Naive B cell (primary cell): ENCODE results near the gene EDC3. TPM values are rescaled to one million over a fixed set of nuclear protein-coding genes. Genes with fewer than 3 reads are reported as not detected.

Source experiments
- ATAC-seq, 2 donors: fragments of 150-1000 bp; cut with Tn5 transposase; 2 replicates each; pipeline ENCODE4 v1.10.0; 2021; ENCODE audit warnings: low read depth in 2 of 2, mild to moderate bottlenecking in 2 of 2, moderate library complexity in 2 of 2
- DNase-seq: peaks from one replicate; pipeline ENCODE4 v3.0.0; 2022
- H3K27ac Mint-ChIP-seq, 6 donors: one replicate each; pipeline ENCODE4 v1.8.0; 2020 to 2022; ENCODE audit warnings: mild to moderate bottlenecking in 6 of 6, mixed read lengths in 6 of 6, moderate library complexity in 5 of 6, inconsistent platforms in 2 of 6
- H3K27me3 Mint-ChIP-seq, 3 donors: one replicate each; pipeline ENCODE4 v1.8.0; 2021 to 2022; ENCODE audit warnings: mixed read lengths in 3 of 3, mild to moderate bottlenecking in 1 of 3
- H3K36me3 Mint-ChIP-seq, 2 donors: one replicate each; pipeline ENCODE4 v1.8.0; 2020 to 2022; ENCODE audit warnings: mixed read lengths in 2 of 2, inconsistent platforms in 1 of 2, mild to moderate bottlenecking in 1 of 2
- H3K4me1 Mint-ChIP-seq, 3 donors: one replicate each; pipeline ENCODE4 v1.8.0; 2020 to 2022; ENCODE audit warnings: mixed read lengths in 3 of 3, inconsistent platforms in 1 of 3, mild to moderate bottlenecking in 1 of 3, moderate library complexity in 1 of 3
- H3K4me3 Mint-ChIP-seq, 8 donors: one replicate each; pipeline ENCODE4 v1.8.0; 2020 to 2022; ENCODE audit warnings: mild to moderate bottlenecking in 8 of 8, mixed read lengths in 8 of 8, moderate library complexity in 8 of 8, inconsistent platforms in 2 of 8
- H3K9me3 Mint-ChIP-seq, 7 donors: one replicate each; pipeline ENCODE4 v1.8.0; 2020 to 2022; ENCODE audit warnings: mixed read lengths in 7 of 7, mild to moderate bottlenecking in 5 of 7, inconsistent platforms in 2 of 7, moderate library complexity in 1 of 7
- polyA plus RNA-seq, 6 donors: library from polyadenylated mRNA; unstranded; fragments of 300-500 nt; fragmentation: Illumina TruSeq; gene quantifications; one replicate each; pipeline ENCODE4 v1.2.3, GENCODE V29; 2021; ENCODE audit warnings: low read depth in 6 of 6

EDC3 gene
- polyA plus RNA-seq, 6 donors from 2014 or later: 14.4 to 30.1 (median 24.1) TPM

DNA sequence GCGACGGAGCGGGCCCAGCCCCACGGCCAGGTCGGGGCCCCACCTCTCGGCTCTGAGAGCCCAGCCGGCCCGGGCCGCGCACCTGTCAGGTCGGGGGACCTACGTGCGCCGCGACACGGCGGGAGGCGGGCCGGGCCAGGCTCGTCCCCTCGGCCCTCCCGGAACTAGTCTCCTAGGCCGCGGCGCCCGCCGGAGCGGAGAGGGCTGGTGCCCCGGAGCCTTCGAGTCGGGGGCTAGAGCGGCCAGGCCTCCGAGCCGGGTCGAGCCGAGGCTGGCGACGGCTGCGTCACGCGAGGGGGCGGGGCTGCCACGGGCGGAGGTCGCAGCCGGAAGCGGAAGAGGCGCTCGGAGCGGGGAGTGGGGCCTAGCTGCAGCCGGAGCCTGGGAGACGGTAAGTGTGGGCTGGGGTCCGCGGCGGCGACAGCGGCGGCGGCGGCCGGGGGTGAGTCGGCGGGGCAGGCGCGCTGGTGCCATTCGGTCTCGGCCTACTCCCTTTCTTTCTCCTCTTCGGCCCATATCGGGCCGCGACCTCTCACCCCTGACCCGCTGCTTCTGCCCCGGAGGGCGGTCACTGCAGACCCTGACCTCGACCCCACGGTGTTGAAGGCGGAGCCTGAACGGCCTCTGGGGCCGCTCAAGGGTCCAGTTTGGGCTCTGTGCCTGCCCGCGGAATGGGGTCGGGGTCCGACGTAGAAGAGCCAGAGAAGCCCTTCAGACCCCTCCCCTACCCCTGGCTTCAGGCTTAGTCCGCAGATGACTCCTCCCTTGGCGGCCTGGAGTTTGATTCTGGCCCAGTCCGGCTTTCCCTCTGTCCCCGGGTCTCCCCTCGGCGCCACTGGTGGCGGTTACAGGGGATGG is 80.1 kb downstream of the EDC3 start, which contains the start of gene CLK3:
Gene CLK3 (plus strand): TSS at position 329 of the 858 bp plus-strand sequence. CDS start 3,361 bp downstream, outside the sequence.
- H3K4me3 Mint-ChIP-seq: peak within 1 kb of the TSS; percentile 87 to 99 (median 94)
- peaks cover 0 to 2% of the 10 kb centered on the region in 2 donors for H3K36me3 Mint-ChIP-seq
- peak; percentile 75 to 79 for ATAC-seq
- H3K4me1 Mint-ChIP-seq: peaks cover 24 to 56% (median 56%) of the 10 kb centered on the region in 3 donors
- DNase-seq: peak; percentile 98
- H3K27ac Mint-ChIP-seq: peak within 1 kb of the TSS; percentile 96 to 99 (median 98)
- H3K27me3 Mint-ChIP-seq: no peaks in the 10 kb centered on the region
- no peaks in the 10 kb centered on the region for H3K9me3 Mint-ChIP-seq

DNA sequence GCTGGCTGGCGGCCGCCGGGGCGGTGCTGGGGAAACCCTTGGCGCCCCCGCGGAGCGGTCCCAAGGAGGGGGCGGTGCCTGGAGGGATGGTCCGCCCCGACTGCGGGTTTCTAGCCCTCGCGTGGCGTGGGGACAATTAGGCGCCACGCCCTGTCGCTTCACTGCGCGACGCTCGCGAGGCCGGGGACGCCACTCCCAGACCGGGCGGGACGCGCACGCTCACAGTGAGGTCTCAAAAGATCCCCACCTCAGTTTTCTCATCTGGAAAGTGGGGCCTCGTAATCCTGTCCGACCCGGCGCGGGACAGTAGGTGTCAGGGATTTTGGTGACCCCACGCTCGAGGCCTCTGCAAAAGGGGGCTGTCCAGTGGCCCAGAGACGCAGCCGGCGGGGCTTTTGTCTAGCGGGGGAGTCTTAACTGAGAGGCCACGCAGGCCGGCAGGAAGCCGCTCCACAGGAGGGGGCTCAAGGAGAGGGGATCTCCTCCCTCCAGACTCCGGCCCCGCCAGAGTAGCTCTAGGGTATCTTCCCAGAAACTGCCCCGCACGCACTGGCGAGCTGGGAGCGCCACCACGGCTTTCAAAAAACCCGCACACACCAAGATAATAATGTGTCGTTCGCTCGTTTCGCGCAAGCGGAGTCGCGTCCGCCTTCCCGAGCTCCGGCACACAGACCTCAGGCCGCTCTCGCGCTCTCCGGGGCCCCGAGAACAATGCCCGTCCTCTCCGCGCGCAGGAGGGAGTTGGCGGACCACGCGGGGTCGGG is 80.9 kb downstream of the EDC3 start:
- no peaks in the 10 kb centered on the region for H3K36me3 Mint-ChIP-seq
- ATAC-seq: peak; percentile 63 to 68

DNA sequence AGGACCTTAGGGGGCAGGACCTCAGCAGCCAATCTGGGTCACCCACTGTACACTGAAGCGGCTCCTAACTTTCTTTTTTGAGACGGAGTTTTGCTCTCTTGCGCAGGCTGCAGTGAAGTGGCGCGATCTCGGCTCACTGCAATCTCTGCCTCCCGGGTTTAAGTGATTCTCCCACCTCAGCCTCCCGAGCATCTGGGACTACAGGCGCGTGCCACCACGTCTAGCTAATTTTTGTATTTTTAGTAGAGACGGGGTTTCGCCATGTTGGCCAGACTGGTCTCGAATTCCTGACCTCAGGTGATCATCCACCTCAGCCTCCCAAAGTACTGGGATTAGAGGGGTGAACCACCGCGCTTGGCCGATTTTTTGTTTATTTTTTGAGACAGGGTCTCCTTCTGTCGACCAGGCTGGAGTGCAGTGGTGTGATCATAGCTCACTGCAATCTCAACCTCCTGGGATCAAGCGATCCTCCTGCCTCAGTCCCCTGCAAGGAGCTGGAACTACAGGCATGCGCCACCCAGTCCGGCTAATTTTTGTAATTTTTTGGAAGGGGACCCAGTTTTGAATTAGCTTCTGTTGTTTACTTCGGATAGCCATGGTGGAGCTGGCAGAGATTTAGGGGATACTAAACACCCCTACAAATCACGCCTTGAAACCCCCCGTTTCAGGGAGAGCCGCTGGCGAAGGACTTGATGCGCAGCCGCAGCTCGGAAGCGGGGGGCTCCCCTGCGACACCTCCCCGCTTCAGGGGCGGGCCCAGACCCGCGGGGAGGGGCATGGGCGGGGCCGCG is 81.7 kb downstream of the EDC3 start:
- no peak for DNase-seq
- H3K4me3 Mint-ChIP-seq: peak overlapping the region; percentile 79 to 99 (median 91)
- no peaks in the 10 kb centered on the region for H3K36me3 Mint-ChIP-seq
- H3K27ac Mint-ChIP-seq: peak overlapping the region; percentile 16 to 98 (median 85)
- peaks cover 19 to 42% (median 40%) of the 10 kb centered on the region in 3 donors for H3K4me1 Mint-ChIP-seq
- H3K9me3 Mint-ChIP-seq: no peaks in the 10 kb centered on the region
- no peaks in the 10 kb centered on the region for H3K27me3 Mint-ChIP-seq
- no peak for ATAC-seq

More for the DNA sequence above, 80.9 kb downstream of the EDC3 start:
- Mint-ChIP-seq H3K4me1 (peaks cover 24 to 48% (median 48%) of the 10 kb centered on the region in 3 donors), H3K27ac (peak overlapping the region; percentile 96 to 99 (median 98)), H3K4me3 (peak overlapping the region; percentile 87 to 99 (median 94)), H3K9me3 (no peaks in the 10 kb centered on the region), H3K27me3 (no peaks in the 10 kb centered on the region)
- peak; percentile 95 for DNase-seq

DNA sequence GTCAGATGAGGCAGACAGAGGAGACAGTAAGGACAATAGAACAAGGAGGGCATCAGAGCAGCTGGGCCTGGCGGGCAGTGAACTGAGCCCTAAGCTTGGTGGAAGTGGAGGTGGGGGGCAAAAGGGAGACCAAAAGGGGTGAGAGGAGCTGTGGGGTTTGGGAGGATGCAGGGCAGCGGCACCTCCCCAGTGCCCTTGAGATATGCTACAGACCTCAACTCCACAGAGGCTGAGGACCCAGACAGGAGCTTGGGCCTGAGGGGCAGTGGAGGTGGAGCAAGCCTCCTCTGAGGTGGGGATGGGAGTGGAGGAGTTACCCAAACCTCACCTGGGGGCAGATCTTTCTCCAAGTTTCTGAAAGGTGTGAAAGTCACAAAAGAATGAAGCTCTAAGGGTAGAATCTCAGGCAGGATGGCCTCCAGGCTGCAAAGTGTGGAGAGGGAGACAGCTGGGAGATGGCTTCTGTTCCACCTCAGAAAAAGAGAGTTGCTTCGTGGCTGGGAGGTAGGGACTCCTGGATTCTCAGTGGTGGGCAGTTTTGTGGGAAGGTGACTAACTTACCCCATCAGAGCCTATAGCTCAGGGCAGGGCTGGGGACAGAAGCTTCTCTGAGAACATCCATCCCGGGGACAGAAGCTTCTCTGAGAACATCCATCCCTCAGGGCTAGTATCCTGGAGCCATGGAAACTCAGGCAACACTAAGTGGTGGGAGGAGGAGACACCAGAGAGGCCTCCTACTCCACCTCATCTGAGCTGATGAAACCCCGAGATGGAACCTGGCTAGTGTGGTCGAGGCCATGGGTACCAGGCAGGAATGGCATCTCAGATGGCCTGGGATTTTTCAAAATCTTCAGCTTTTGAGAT is 82.5 kb downstream of the EDC3 start:
- no peaks in the 10 kb centered on the region for H3K36me3 Mint-ChIP-seq
- H3K4me3 Mint-ChIP-seq: peak overlapping the region; percentile 30 to 99 (median 78)
- no peaks in the 10 kb centered on the region for H3K9me3 Mint-ChIP-seq
- no peak for DNase-seq
- H3K4me1 Mint-ChIP-seq: peaks cover 16 to 36% (median 33%) of the 10 kb centered on the region in 3 donors
- no peak for ATAC-seq
- H3K27ac Mint-ChIP-seq: peak overlapping the region; percentile 36 to 80 (median 64)
- no peaks in the 10 kb centered on the region for H3K27me3 Mint-ChIP-seq

DNA sequence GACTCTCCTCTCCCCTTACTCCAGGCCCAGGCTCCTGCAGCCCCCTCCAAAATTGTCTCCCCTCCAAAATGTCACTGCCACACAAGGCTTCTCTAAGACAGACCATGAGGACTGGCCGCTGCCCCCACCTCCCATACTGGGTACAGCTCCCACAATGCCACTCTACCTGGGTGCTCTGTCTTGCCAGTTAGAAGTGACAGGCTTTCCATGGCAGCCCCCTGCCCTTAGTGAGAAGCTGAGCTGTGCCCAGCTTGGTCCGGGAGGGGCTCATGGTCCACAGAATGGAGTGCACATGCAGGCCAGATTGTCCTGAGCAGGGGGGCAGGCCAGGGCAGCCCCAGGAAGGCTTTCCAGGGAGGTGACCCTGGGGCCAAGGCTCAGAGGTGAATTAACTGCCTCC is 83.1 kb downstream of the EDC3 start:
- DNase-seq (no peak), ATAC-seq (no peak)
- H3K27ac Mint-ChIP-seq: peak overlapping the region in 2 of 6 donors; percentile 61 to 93
- H3K9me3 Mint-ChIP-seq: no peaks in the 10 kb centered on the region
- H3K4me1 Mint-ChIP-seq: peaks cover 10 to 29% (median 26%) of the 10 kb centered on the region in 3 donors
- no peaks in the 10 kb centered on the region for H3K27me3 Mint-ChIP-seq
- no peaks in the 10 kb centered on the region for H3K36me3 Mint-ChIP-seq
- peak overlapping the region in 7 of 8 donors; percentile 16 to 99 (median 57) for H3K4me3 Mint-ChIP-seq

DNA sequence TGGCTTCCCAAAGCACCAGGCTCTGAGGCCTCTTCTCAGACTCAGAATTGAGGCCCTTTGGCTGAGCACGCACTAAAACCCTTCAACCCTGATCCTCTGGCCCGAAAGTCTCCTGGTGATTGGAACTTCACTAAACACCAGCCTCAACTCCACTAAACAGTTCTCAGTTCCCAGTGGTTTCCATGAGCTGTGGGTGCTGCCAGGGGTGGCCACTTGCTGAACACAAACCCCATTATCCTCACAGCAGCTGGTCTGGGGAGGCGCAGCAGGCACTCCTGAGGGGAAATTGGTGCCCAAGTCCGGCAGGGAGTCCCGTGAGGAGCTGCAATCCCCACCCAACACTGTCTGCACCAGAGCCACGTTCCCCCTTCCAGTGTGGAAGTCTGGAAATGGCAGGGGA is 84.0 kb downstream of the EDC3 start:
- no peak overlapping the region for H3K27ac Mint-ChIP-seq
- peaks cover 1 to 21% (median 18%) of the 10 kb centered on the region in 3 donors for H3K4me1 Mint-ChIP-seq
- H3K27me3 Mint-ChIP-seq: no peaks in the 10 kb centered on the region
- DNase-seq (no peak), ATAC-seq (no peak)
- no peaks in the 10 kb centered on the region for H3K36me3 Mint-ChIP-seq
- no peak overlapping the region for H3K4me3 Mint-ChIP-seq
- H3K9me3 Mint-ChIP-seq: no peaks in the 10 kb centered on the region

DNA sequence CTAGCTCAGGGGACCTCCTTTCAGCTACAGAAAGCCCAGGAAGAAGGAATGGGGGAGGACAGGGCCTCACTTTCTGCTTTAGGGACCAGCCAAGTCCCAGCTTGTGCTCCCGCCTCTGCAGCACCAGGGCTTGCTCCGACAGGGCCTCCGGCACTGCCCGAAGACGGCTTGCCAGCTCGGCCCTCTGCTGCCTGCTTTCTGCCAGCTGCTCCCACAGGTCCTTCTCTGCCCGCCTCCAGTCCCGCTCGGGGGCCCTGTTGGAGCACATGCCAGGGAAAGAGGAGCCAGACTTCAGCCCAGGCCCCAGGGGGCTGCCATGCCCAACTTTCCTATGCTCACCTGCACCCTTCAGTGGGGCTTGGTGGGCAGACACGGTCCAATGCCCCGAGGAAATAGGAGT is 84.5 kb downstream of the EDC3 start:
- no peak overlapping the region for H3K27ac Mint-ChIP-seq
- ATAC-seq (no peak), DNase-seq (no peak)
- no peaks in the 10 kb centered on the region for H3K36me3 Mint-ChIP-seq
- H3K27me3 Mint-ChIP-seq: no peaks in the 10 kb centered on the region
- H3K9me3 Mint-ChIP-seq: no peaks in the 10 kb centered on the region
- H3K4me3 Mint-ChIP-seq: peak overlapping the region in 1 of 8 donors; percentile 15
- peaks cover 0 to 16% (median 13%) of the 10 kb centered on the region in 3 donors for H3K4me1 Mint-ChIP-seq

DNA sequence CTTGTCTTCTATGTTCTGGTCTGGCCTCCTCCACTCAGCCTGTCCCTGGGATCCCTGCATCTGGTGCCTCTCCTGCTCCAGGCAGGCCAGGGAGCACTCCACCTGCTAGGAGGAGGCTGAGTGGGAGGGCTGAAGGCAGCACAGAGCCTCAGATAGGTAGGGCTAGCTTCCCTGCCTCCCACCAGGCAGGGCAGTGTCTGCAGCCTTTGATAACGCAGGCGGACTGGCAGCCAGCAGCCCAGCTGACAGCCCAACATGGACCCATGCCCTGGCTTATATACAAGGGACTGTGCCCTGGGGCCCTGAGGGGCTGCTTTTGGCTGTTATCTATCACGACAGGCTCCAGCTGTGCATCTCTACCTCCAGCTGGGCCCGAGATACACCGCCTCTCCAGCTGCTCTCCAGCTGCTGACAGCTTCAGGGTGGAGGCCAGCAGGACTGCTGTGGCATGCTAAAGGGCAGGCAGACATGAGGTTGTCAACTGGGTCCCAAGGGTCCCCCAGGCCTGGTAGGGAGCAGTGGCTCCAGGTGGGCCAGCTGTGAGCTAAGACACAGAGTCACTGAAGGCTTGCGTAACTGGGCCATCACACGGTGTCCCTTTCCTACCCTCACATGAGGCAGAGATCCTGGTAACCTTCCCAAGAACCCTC is 85.4 kb downstream of the EDC3 start:
- Mint-ChIP-seq H3K4me3 (peak overlapping the region in 1 of 8 donors; percentile 33), H3K27ac (no peak overlapping the region), H3K27me3 (no peaks in the 10 kb centered on the region), H3K9me3 (no peaks in the 10 kb centered on the region), H3K4me1 (peaks cover 0 to 14% (median 13%) of the 10 kb centered on the region in 3 donors), H3K36me3 (no peaks in the 10 kb centered on the region)
- ATAC-seq (no peak), DNase-seq (no peak)

DNA sequence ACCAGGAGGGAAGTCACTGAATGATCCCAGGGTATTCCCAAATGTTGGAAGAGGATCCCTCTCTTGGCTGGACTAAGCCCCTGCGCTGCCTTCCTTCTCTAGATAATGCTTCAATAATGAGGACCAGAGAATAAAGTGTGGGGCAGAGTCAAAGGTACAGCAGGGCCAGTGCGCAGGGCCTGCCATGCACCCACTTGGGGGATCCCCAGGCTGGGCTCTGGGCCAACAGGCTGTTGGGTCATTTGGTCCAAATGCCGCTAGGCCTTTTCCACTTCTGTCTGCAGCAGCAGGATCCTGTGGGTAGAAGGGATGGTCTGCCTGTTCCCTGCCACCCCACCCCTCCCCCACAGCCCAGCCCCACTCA is 85.9 kb downstream of the EDC3 start:
- Mint-ChIP-seq H3K27me3 (no peaks in the 10 kb centered on the region), H3K27ac (no peak overlapping the region), H3K36me3 (no peaks in the 10 kb centered on the region), H3K4me1 (peaks cover 0 to 13% (median 11%) of the 10 kb centered on the region in 3 donors), H3K9me3 (no peaks in the 10 kb centered on the region), H3K4me3 (no peak overlapping the region)
- DNase-seq (no peak), ATAC-seq (no peak)

DNA sequence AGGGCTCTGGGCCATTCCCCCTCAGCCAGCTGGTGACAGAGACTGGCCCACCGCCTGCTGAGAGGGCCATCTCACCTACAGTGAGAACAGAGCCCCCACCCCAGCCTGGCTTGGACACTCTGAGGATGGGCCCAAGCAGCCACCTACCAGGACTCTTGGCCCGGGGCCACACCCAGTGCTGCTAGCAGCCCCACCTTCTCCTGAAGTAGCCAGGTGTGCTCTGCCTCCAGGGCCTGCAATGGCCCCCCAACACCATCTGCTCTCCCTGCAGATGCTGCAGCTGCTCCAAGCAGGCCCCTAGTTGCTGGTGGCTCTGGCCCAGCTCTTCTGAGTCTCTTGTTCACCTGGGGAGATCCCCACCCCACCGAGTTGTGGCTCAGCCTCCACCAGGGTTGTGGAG is 87.0 kb downstream of the EDC3 start:
- DNase-seq (no peak), ATAC-seq (no peak)
- H3K4me3 Mint-ChIP-seq: no peak overlapping the region
- no peaks in the 10 kb centered on the region for H3K9me3 Mint-ChIP-seq
- no peaks in the 10 kb centered on the region for H3K36me3 Mint-ChIP-seq
- peaks cover 0 to 9% (median 7%) of the 10 kb centered on the region in 3 donors for H3K4me1 Mint-ChIP-seq
- peak overlapping the region in 1 of 6 donors; percentile 79 for H3K27ac Mint-ChIP-seq
- no peaks in the 10 kb centered on the region for H3K27me3 Mint-ChIP-seq

DNA sequence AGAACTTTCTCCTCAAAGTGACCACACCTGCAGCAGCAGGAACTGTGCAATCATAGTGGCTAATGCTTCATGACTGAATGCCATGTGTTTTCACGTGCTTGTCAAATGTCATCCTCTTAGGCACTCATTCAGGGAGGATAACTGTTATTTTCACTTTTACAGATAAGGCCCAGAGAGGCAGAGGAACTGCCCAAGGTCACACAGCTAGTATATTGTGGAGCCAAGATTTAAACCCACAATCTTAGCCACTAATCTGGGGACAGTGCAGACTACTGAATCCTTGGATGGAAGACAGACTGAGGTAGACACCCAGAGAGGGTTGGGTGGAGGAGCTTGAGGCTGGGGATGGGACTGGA is 90.1 kb downstream of the EDC3 start:
- H3K4me1 Mint-ChIP-seq: no peaks in the 10 kb centered on the region
- H3K27ac Mint-ChIP-seq: no peak overlapping the region
- ATAC-seq (no peak), DNase-seq (no peak)
- H3K4me3 Mint-ChIP-seq: peak overlapping the region in 1 of 8 donors; percentile 3
- H3K9me3 Mint-ChIP-seq: no peaks in the 10 kb centered on the region
- H3K27me3 Mint-ChIP-seq: no peaks in the 10 kb centered on the region
- H3K36me3 Mint-ChIP-seq: no peaks in the 10 kb centered on the region
